Fibroblast of lung (primary cell): ENCODE measurements around the gene AEBP2. TPM values are rescaled to one million over a fixed set of nuclear protein-coding genes. Genes with fewer than 3 reads are reported as not detected.

Experiments
- DNase-seq, 2 donors: peaks; one replicate each; pipeline versions ENCODE4 v3.0.0 to v3.0.0-alpha.2; 2010; ENCODE audit warnings: low read depth in 2 of 2
- H2AFZ ChIP-seq: 2 replicates; pipeline ENCODE4 v1.5.1; 2012; ENCODE audit warnings: low read length, control low read depth, inconsistent platforms
- H3K27ac ChIP-seq: 2 replicates; pipeline ENCODE4 v1.5.1; 2011; ENCODE audit warnings: low read length, control low read depth; ENCODE audit not compliant: insufficient read depth
- H3K27me3 ChIP-seq: 2 replicates; pipeline ENCODE4 v1.5.1; 2011; ENCODE audit warnings: mild to moderate bottlenecking, low read length; ENCODE audit not compliant: control insufficient read depth, insufficient read depth
- H3K36me3 ChIP-seq: 2 replicates; pipeline ENCODE4 v1.5.1; 2011; ENCODE audit warnings: low read length; ENCODE audit not compliant: control insufficient read depth, insufficient read depth
- H3K4me1 ChIP-seq: 2 replicates; pipeline ENCODE4 v1.5.1; 2011; ENCODE audit warnings: low read length; ENCODE audit not compliant: control insufficient read depth, insufficient read depth; ENCODE audit errors: extremely low read depth
- H3K4me2 ChIP-seq: 2 replicates; pipeline ENCODE4 v1.5.1; 2011; ENCODE audit warnings: low read length, control low read depth; ENCODE audit not compliant: insufficient read depth; ENCODE audit errors: extremely low read depth
- H3K4me3 ChIP-seq, 4 experiments: fragments of 200-600 bp in 1 of 4; sonication (generic) in 1 of 4; replicated peaks in 1 of 4; 2 replicates each; pipeline ENCODE4 v1.5.1; 2011 to 2016; ENCODE audit warnings: low read length in 4 of 4, low read depth in 3 of 4, mild to moderate bottlenecking in 3 of 4, control low read depth in 2 of 4, inconsistent platforms in 1 of 4, mixed read lengths in 1 of 4; ENCODE audit not compliant: insufficient read depth in 1 of 4; ENCODE audit errors: control extremely low read depth in 1 of 4
- H3K79me2 ChIP-seq: 2 replicates; pipeline ENCODE4 v1.5.1; 2012; ENCODE audit warnings: mild to moderate bottlenecking, low read length, inconsistent platforms; ENCODE audit not compliant: control insufficient read depth, insufficient read depth
- H3K9ac ChIP-seq: 2 replicates; pipeline ENCODE4 v1.5.1; 2011; ENCODE audit warnings: mild to moderate bottlenecking, low read length, control low read depth; ENCODE audit not compliant: insufficient read depth
- H3K9me3 ChIP-seq: 2 replicates; pipeline ENCODE4 v1.5.1; 2012; ENCODE audit warnings: low read depth, low read length; ENCODE audit not compliant: control insufficient read depth, insufficient read depth
- H4K20me1 ChIP-seq: 2 replicates; pipeline ENCODE4 v1.5.1; 2011; ENCODE audit warnings: low read length; ENCODE audit not compliant: control insufficient read depth, insufficient read depth; ENCODE audit errors: extremely low read depth
- CTCF ChIP-seq, 2 donors: IDR thresholded peaks in 1 of 2; conservative IDR thresholded peaks in 1 of 2; 1 replicate in 1 of 2; 2 replicates in 1 of 2; pipeline ENCODE4 v1.5.1; 2011 to 2012; ENCODE audit warnings: low read length in 2 of 2, control low read depth in 1 of 2, inconsistent platforms in 1 of 2, low read depth in 1 of 2, mild to moderate bottlenecking in 1 of 2
- EZH2 ChIP-seq: IDR thresholded peaks from 2 replicates; pipeline ENCODE4 v1.5.1; 2012; ENCODE audit warnings: low read length, control low read depth, mild to moderate bottlenecking; ENCODE audit errors: missing control alignments
- polyA plus RNA-seq, 2 donors: library from polyadenylated mRNA; depleted of rRNA in 1 of 2; stranded (reverse) in 1 of 2; unstranded in 1 of 2; fragments of >200 nt; gene quantifications; 2 replicates each; pipeline ENCODE4 v1.2.1, GENCODE V29; 2011 to 2012; ENCODE audit warnings: missing spikeins in 1 of 2
- total RNA-seq: library from RNA; depleted of rRNA; stranded (reverse); fragments of >200 nt; gene quantifications from 2 replicates; pipeline ENCODE4 v1.2.1, GENCODE V29; 2014

AEBP2 gene
- total and polyA plus RNA-seq, 2 donors (not counting 1 experiment from before 2014, with no cell fraction given), result 15.6 to 23.9 TPM

DNA sequence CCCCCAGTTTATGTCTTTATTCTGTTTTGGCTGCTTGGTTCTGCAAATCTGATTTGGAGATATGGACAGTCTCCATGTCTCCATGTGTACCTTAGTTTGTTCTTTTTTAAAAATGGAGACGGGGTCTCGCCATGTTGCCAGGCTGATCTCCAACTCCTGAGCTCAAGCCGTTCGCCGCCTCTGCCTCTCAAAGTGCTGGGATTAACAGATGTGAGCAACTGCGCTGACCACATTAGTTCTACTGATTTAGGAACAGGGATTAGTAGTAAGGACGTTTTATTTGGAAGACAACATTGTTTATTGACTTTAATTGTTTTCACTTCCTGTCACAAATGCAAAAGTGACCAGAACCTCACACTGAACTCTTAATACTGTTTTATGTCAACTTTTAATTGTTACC is 14.7 kb downstream of the AEBP2 start:
- DNase-seq, result no peak
- H4K20me1 ChIP-seq, result peaks cover 3% of the 10 kb centered on the region

GRCh38 chr12:19454837-19455236 is 15.5 kb downstream of the AEBP2 start:
- Histone ChIP-seq H3K79me2 (peaks cover 86% of the 10 kb centered on the region), H3K4me2 (no peak overlapping the region), H2AFZ (no peak overlapping the region), H3K27me3 (no peaks in the 10 kb centered on the region), H3K27ac (no peak overlapping the region), H3K4me1 (no peaks in the 10 kb centered on the region), H4K20me1 (peaks cover 3% of the 10 kb centered on the region), H3K36me3 (peaks cover 4% of the 10 kb centered on the region), H3K9ac (no peak overlapping the region), H3K9me3 (no peaks in the 10 kb centered on the region), H3K4me3 (no peak overlapping the region)
- DNase-seq, result no peak
- no peak for TF ChIP-seq EZH2
- TF ChIP-seq CTCF (conservative IDR thresholded peaks at IDR 0.05 in 1 of 2, IDR thresholded peaks at IDR 0.05 in 1 of 2; ENCODE audit: low read depth in 1 of 2, low read length in 2 of 2), result no peak

More for the DNA sequence above, 14.7 kb downstream of the AEBP2 start:
- Histone ChIP-seq H3K27ac (no peak overlapping the region), H3K9me3 (no peaks in the 10 kb centered on the region), H3K36me3 (peaks cover 4% of the 10 kb centered on the region), H3K4me1 (peaks cover 3% of the 10 kb centered on the region), H3K27me3 (no peaks in the 10 kb centered on the region), H3K4me3 (no peak overlapping the region), H3K4me2 (no peak overlapping the region), H3K79me2 (peaks cover 91% of the 10 kb centered on the region), H3K9ac (no peak overlapping the region), H2AFZ (no peak overlapping the region)
- TF ChIP-seq CTCF (conservative IDR thresholded peaks at IDR 0.05 in 1 of 2, IDR thresholded peaks at IDR 0.05 in 1 of 2; ENCODE audit: low read depth in 1 of 2, low read length in 2 of 2), result no peak
- no peak for TF ChIP-seq EZH2

- peaks cover 78% of the 10 kb centered on the region for H3K79me2 ChIP-seq
- no peaks in the 10 kb centered on the region for H3K27me3 ChIP-seq
- H3K36me3 ChIP-seq, result peaks cover 4% of the 10 kb centered on the region
- H2AFZ ChIP-seq, result no peak overlapping the region
- H3K27ac ChIP-seq, result no peak overlapping the region
- H3K4me3 ChIP-seq, result no peak overlapping the region
- H4K20me1 ChIP-seq, result peaks cover 3% of the 10 kb centered on the region
- H3K4me1 ChIP-seq, result no peaks in the 10 kb centered on the region
- no peak for DNase-seq
- H3K4me2 ChIP-seq, result no peak overlapping the region
- no peak for TF ChIP-seq CTCF (conservative IDR thresholded peaks at IDR 0.05 in 1 of 2, IDR thresholded peaks at IDR 0.05 in 1 of 2; ENCODE audit: low read depth in 1 of 2, low read length in 2 of 2)
- no peak for TF ChIP-seq EZH2
- H3K9me3 ChIP-seq, result no peaks in the 10 kb centered on the region
- no peak overlapping the region for H3K9ac ChIP-seq
These were observed 16.9 kb downstream of the AEBP2 start for GRCh38 chr12:19456176-19456575.
